ENCODE results near the gene ALKBH1.
"Not testable (repeated sequence)": the region's sequence is repeated elsewhere in the genome, so short reads cannot be mapped to it uniquely, and the experiment has no call there.

Gene ALKBH1

GRCh38 chr14:77667331-77667730 is 40.5 kb downstream of the ALKBH1 start:
- no peak for DNase-seq

GRCh38 chr14:77663293-77663692 is 44.5 kb downstream of the ALKBH1 start:
- no peak for DNase-seq

GRCh38 chr14:77661562-77661961 is 46.3 kb downstream of the ALKBH1 start:
- DNase-seq, result not testable (repeated sequence)

- DNase-seq, result no peak
These were observed 47.1 kb downstream of the ALKBH1 start for GRCh38 chr14:77660754-77661153.

GRCh38 chr14:77659831-77660230 is 48.0 kb downstream of the ALKBH1 start:
- no peak for DNase-seq

- DNase-seq, result no peak
These were observed 50.5 kb downstream of the ALKBH1 start for GRCh38 chr14:77657280-77657679.

- DNase-seq, result no peak
These were observed 53.8 kb downstream of the ALKBH1 start for GRCh38 chr14:77654001-77654441.

GRCh38 chr14:77649326-77649725 is 58.5 kb downstream of the ALKBH1 start:
- no peak for DNase-seq

- no peak for DNase-seq
These were observed 59.2 kb downstream of the ALKBH1 start for GRCh38 chr14:77648520-77649200.

- no peak for DNase-seq
These were observed 60.0 kb downstream of the ALKBH1 start for GRCh38 chr14:77647853-77648252.

- no peak for DNase-seq
These were observed 60.9 kb downstream of the ALKBH1 start for GRCh38 chr14:77646907-77647306.

GRCh38 chr14:77645520-77646230 is 62.1 kb downstream of the ALKBH1 start:
- DNase-seq, result no peak

- DNase-seq, result no peak
These were observed 65.4 kb downstream of the ALKBH1 start for GRCh38 chr14:77642407-77642806.

GRCh38 chr14:77641534-77642341 is 66.1 kb downstream of the ALKBH1 start:
- no peak for DNase-seq

GRCh38 chr14:77640756-77641533 is 66.9 kb downstream of the ALKBH1 start:
- no peak for DNase-seq

GRCh38 chr14:77638771-77639171 is 69.1 kb downstream of the ALKBH1 start:
- no peak for DNase-seq

GRCh38 chr14:77635869-77636268 is 72.0 kb downstream of the ALKBH1 start:
- not testable (repeated sequence) for DNase-seq

GRCh38 chr14:77635466-77635865 is 72.4 kb downstream of the ALKBH1 start:
- DNase-seq, result not testable (repeated sequence)

- DNase-seq, result no peak
These were observed 77.7 kb downstream of the ALKBH1 start for GRCh38 chr14:77630111-77630510.

GRCh38 chr14:77625360-77625759 is 82.5 kb downstream of the ALKBH1 start:
- no peak for DNase-seq

- no peak for DNase-seq
These were observed 84.6 kb downstream of the ALKBH1 start for GRCh38 chr14:77623201-77623600.

Measured in NCI-H526 treated with DMSO at 0.1 percent for 48 hours (cell line).